Measurements from ENCODE around the gene ZNF12.
A peak's percentile ranks its signal among the peaks of the same experiment; 100 is the strongest.
"Not testable (repeated sequence)": the region's sequence is repeated elsewhere in the genome, so short reads cannot be mapped to it uniquely, and the experiment has no call there.

The ZNF12 gene

GRCh38 chr7:6691609-6692106 lies 15.1 kb downstream of the ZNF12 start:
- peak; percentile 20 for DNase-seq (ENCODE audit: low read depth)

- DNase-seq (ENCODE audit: low read depth), result no peak
Observed at GRCh38 chr7:6691103-6691502, 15.6 kb downstream of the ZNF12 start.

- no peak for DNase-seq (ENCODE audit: low read depth)
Observed at GRCh38 chr7:6680146-6680545, 26.6 kb downstream of the ZNF12 start.

- DNase-seq (ENCODE audit: low read depth), result no peak
Observed at GRCh38 chr7:6675807-6676405, 30.8 kb downstream of the ZNF12 start.

GRCh38 chr7:6670851-6671250 lies 35.9 kb downstream of the ZNF12 start:
- not testable (repeated sequence) for DNase-seq (ENCODE audit: low read depth)

GRCh38 chr7:6658618-6659345 lies 48.0 kb downstream of the ZNF12 start:
- no peak for DNase-seq (ENCODE audit: low read depth)

GRCh38 chr7:6656413-6656812 lies 50.3 kb downstream of the ZNF12 start:
- no peak for DNase-seq (ENCODE audit: low read depth)

GRCh38 chr7:6655636-6656385 lies 50.9 kb downstream of the ZNF12 start:
- no peak for DNase-seq (ENCODE audit: low read depth)

- no peak for DNase-seq (ENCODE audit: low read depth)
Observed at GRCh38 chr7:6654842-6655610, 51.7 kb downstream of the ZNF12 start.

- DNase-seq (ENCODE audit: low read depth), result no peak
Observed at GRCh38 chr7:6654113-6654841, 52.5 kb downstream of the ZNF12 start.

- DNase-seq (ENCODE audit: low read depth), result no peak
Observed at GRCh38 chr7:6653071-6654003, 53.4 kb downstream of the ZNF12 start.

GRCh38 chr7:6652446-6653011 lies 54.2 kb downstream of the ZNF12 start:
- no peak for DNase-seq (ENCODE audit: low read depth)

- no peak for DNase-seq (ENCODE audit: low read depth)
Observed at GRCh38 chr7:6651851-6652445, 54.8 kb downstream of the ZNF12 start.

GRCh38 chr7:6650521-6651011 lies 56.2 kb downstream of the ZNF12 start:
- DNase-seq (ENCODE audit: low read depth), result no peak

GRCh38 chr7:6650086-6650485 lies 56.7 kb downstream of the ZNF12 start:
- DNase-seq (ENCODE audit: low read depth), result no peak

- DNase-seq (ENCODE audit: low read depth), result no peak
Observed at GRCh38 chr7:6649241-6649961, 57.3 kb downstream of the ZNF12 start.

GRCh38 chr7:6648815-6649104 lies 58.0 kb downstream of the ZNF12 start:
- no peak for DNase-seq (ENCODE audit: low read depth)

GRCh38 chr7:6648066-6648814 lies 58.5 kb downstream of the ZNF12 start:
- DNase-seq (ENCODE audit: low read depth), result no peak

Measured in EH (cell line).